ENCODE results near the gene ALG14. TPM values are rescaled to one million over a fixed set of nuclear protein-coding genes. Genes with fewer than 3 reads are reported as not detected.
"Not testable (repeated sequence)": the region's sequence is repeated elsewhere in the genome, so short reads cannot be mapped to it uniquely, and the experiment has no call there.

Gene ALG14
- total RNA-seq, 1 donor from 2014 or later, result 3.4 TPM

GRCh38 chr1:95021805-95022643 lies 50.7 kb downstream of the ALG14 start:
- ATAC-seq (no peak), DNase-seq (no peak)
- intact Hi-C loops (cut with DNase I), result no loop called here
- Histone ChIP-seq H3K36me3 (no peaks in the 10 kb centered on the region), H3K27ac (peak overlapping the region; percentile 48), H3K4me3 (peak overlapping the region; percentile 6), H3K4me1 (peaks cover 33% of the 10 kb centered on the region), H3K9me3 (no peaks in the 10 kb centered on the region), H3K27me3 (no peaks in the 10 kb centered on the region)
- no peak for TF ChIP-seq CTCF (IDR thresholded peaks at IDR 0.05)

- peak overlapping the region; percentile 48 for H3K27ac ChIP-seq
- TF ChIP-seq CTCF (IDR thresholded peaks at IDR 0.05), result no peak
- peak overlapping the region; percentile 6 for H3K4me3 ChIP-seq
- ATAC-seq (peak; percentile 75), DNase-seq (no peak)
- intact Hi-C loops (cut with DNase I), result no loop called here
- no peaks in the 10 kb centered on the region for H3K27me3 ChIP-seq
- peaks cover 33% of the 10 kb centered on the region for H3K4me1 ChIP-seq
- H3K9me3 ChIP-seq, result no peaks in the 10 kb centered on the region
- H3K36me3 ChIP-seq, result no peaks in the 10 kb centered on the region
Measured at GRCh38 chr1:95021119-95021518, 51.6 kb downstream of the ALG14 start.

GRCh38 chr1:95019466-95019865 lies 53.3 kb downstream of the ALG14 start:
- H3K27me3 ChIP-seq; H3K36me3 ChIP-seq; intact Hi-C loops (cut with DNase I); DNase-seq; ATAC-seq; H3K4me3 ChIP-seq; H3K9me3 ChIP-seq: not testable (repeated sequence)
- Histone ChIP-seq H3K4me1 (peaks cover 33% of the 10 kb centered on the region), H3K27ac (peak overlapping the region; percentile 1)

- TF ChIP-seq CTCF (IDR thresholded peaks at IDR 0.05), result no peak
- no peaks in the 10 kb centered on the region for H3K9me3 ChIP-seq
- H3K4me3 ChIP-seq, result no peak overlapping the region
- H3K27me3 ChIP-seq, result no peaks in the 10 kb centered on the region
- peaks cover 33% of the 10 kb centered on the region for H3K4me1 ChIP-seq
- no peak for DNase-seq
- peak; percentile 78 for ATAC-seq
- H3K27ac ChIP-seq, result peak overlapping the region; percentile 1
- H3K36me3 ChIP-seq, result no peaks in the 10 kb centered on the region
- intact Hi-C loops (cut with DNase I), result no loop called here
Measured at GRCh38 chr1:95018602-95019369, 54.0 kb downstream of the ALG14 start.

- no peak for ATAC-seq
- Histone ChIP-seq H3K36me3 (no peaks in the 10 kb centered on the region), H3K9me3 (no peaks in the 10 kb centered on the region), H3K4me1 (peaks cover 41% of the 10 kb centered on the region), H3K4me3 (no peak overlapping the region), H3K27ac (no peak overlapping the region), H3K27me3 (no peaks in the 10 kb centered on the region)
- intact Hi-C loops (cut with DNase I), result no loop called here
- no peak for TF ChIP-seq CTCF (IDR thresholded peaks at IDR 0.05)
- no peak for DNase-seq
Measured at GRCh38 chr1:95017775-95018174, 55.0 kb downstream of the ALG14 start.

GRCh38 chr1:95015076-95015475 lies 57.7 kb downstream of the ALG14 start:
- H3K4me3 ChIP-seq, result no peak overlapping the region
- peaks cover 25% of the 10 kb centered on the region for H3K4me1 ChIP-seq
- intact Hi-C loops (cut with DNase I), result no loop called here
- no peak overlapping the region for H3K27ac ChIP-seq
- TF ChIP-seq CTCF (IDR thresholded peaks at IDR 0.05), result no peak
- H3K9me3 ChIP-seq, result no peaks in the 10 kb centered on the region
- no peaks in the 10 kb centered on the region for H3K36me3 ChIP-seq
- ATAC-seq (no peak), DNase-seq (no peak)
- no peaks in the 10 kb centered on the region for H3K27me3 ChIP-seq

Measured in upper lobe of right lung (tissue), 1 donor.